Measurements from ENCODE around the gene LIFR.

Gene LIFR, protein sequence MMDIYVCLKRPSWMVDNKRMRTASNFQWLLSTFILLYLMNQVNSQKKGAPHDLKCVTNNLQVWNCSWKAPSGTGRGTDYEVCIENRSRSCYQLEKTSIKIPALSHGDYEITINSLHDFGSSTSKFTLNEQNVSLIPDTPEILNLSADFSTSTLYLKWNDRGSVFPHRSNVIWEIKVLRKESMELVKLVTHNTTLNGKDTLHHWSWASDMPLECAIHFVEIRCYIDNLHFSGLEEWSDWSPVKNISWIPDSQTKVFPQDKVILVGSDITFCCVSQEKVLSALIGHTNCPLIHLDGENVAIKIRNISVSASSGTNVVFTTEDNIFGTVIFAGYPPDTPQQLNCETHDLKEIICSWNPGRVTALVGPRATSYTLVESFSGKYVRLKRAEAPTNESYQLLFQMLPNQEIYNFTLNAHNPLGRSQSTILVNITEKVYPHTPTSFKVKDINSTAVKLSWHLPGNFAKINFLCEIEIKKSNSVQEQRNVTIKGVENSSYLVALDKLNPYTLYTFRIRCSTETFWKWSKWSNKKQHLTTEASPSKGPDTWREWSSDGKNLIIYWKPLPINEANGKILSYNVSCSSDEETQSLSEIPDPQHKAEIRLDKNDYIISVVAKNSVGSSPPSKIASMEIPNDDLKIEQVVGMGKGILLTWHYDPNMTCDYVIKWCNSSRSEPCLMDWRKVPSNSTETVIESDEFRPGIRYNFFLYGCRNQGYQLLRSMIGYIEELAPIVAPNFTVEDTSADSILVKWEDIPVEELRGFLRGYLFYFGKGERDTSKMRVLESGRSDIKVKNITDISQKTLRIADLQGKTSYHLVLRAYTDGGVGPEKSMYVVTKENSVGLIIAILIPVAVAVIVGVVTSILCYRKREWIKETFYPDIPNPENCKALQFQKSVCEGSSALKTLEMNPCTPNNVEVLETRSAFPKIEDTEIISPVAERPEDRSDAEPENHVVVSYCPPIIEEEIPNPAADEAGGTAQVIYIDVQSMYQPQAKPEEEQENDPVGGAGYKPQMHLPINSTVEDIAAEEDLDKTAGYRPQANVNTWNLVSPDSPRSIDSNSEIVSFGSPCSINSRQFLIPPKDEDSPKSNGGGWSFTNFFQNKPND

DNA sequence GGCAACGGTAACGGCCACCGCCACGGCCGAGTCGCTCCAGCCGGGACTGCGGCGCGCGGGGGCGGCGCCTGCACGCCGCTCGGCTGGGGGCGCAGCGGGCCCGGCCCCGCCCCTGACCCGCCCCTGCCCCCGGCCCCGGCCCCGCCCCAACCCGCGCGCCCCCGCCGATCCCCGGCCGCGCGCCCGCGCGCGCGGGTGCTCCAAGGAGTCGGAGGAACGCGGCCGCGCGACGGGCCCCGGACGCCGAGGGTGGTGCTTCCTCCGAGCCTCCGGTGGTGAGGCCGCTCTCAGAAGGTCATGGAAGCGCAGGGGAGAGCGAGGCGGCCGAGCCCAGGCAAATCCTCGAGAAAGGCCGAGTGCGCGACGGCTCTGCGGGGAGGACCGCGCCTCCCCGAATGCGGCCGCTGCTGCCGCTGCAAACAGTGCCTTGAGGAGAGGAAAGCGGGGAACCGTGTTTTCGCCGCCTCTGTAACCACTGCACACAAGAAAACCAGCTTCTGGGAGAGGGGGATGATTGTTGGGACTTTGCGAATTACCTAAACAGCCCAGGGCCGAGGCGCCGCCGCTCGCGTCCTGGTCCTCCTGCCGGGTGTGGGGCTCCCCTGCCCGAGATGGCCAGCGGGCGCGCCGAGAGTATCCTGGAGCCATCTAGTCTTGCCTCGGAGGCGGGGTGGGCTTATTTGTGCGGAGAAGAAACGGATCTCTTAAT is at the start of gene LIFR:
TSS of gene LIFR (minus strand) at position 48 of the 709 bp plus-strand sequence. CDS start 25,999 bp downstream, outside the sequence.
- Histone ChIP-seq H3K4me1 (ENCODE audit: control insufficient read depth, insufficient read depth, low read length) (peaks cover 24% of the 10 kb centered on the region), H3K36me3 (ENCODE audit: control insufficient read depth in 2 of 2, insufficient read depth in 1 of 2, low read length in 2 of 2) (no peaks in the 10 kb centered on the region), H3K4me3 (ENCODE audit: low read depth, low read length) (peak within 1 kb of the TSS; percentile 91), H3K9me3 (ENCODE audit: control insufficient read depth, insufficient read depth, low read depth, low read length) (no peaks in the 10 kb centered on the region), H3K27ac (ENCODE audit: extremely low read depth, low read depth, low read length) (peak within 1 kb of the TSS; percentile 99)
- CTCF ChIA-PET, result interaction anchor here (0.6 to 5.2 kb wide), 7 partner anchors 10 to 252 kb away, joined by 3 to 44 read pairs (median 6); no protein-coding TSS in a partner anchor
- POLR2A ChIA-PET, result interaction anchor here (1.0 to 1.3 kb wide), 3 partner anchors 9 to 119 kb away, joined by 3 read pairs; no protein-coding TSS in a partner anchor
- TF ChIP-seq IKZF3 (tag by site-specific recombination; IDR thresholded peaks at IDR 0.05) (no peak), ZNF544 (tag by site-specific recombination; IDR thresholded peaks at IDR 0.05) (no peak), SP2 (tag by site-specific recombination; IDR thresholded peaks at IDR 0.05) (peak; percentile 7; the same call in 1 of the 2 replicates), KLF9 (tag by site-specific recombination; IDR thresholded peaks at IDR 0.05; ENCODE audit: low read depth) (peak; percentile 52; the same call in 1 of the 2 replicates), ZBTB8A (tag by site-specific recombination; IDR thresholded peaks at IDR 0.05) (peak; percentile 33), ZNF843 (tag by site-specific recombination; IDR thresholded peaks at IDR 0.05) (no peak), ZNF600 (tag by site-specific recombination; IDR thresholded peaks at IDR 0.05) (peak; percentile 85; the same call in 1 of the 2 replicates), ZNF610 (tag by site-specific recombination; IDR thresholded peaks at IDR 0.05; ENCODE audit: borderline replicate concordance) (peak; percentile 85), GLI2 (tag by site-specific recombination; IDR thresholded peaks at IDR 0.05; ENCODE audit: borderline replicate concordance, low read depth) (no peak), SP7 (tag by site-specific recombination; IDR thresholded peaks at IDR 0.05) (peak; percentile 72), ZNF2 (tag by site-specific recombination; IDR thresholded peaks at IDR 0.05) (peak; percentile 90; the same call in 1 of the 2 replicates), ZNF341 (tag by site-specific recombination; IDR thresholded peaks at IDR 0.05; ENCODE audit: low read depth) (peak; percentile 70), ZSCAN30 (tag by site-specific recombination; IDR thresholded peaks at IDR 0.05) (peak; percentile 98), ZNF23 (tag by site-specific recombination; IDR thresholded peaks at IDR 0.05; ENCODE audit: borderline replicate concordance) (no peak), GLIS1 (tag by site-specific recombination; IDR thresholded peaks at IDR 0.05) (peak; percentile 45; the same call in 1 of the 2 replicates), ZIC2 (tag by site-specific recombination; IDR thresholded peaks at IDR 0.05) (peak; percentile 60), MZF1 (tag by site-specific recombination; IDR thresholded peaks at IDR 0.05; ENCODE audit: borderline replicate concordance) (peak; percentile 53; the same call in 1 of the 2 replicates), KLF8 (tag by site-specific recombination; IDR thresholded peaks at IDR 0.05) (peak; percentile 7; the same call in 1 of the 2 replicates), ZNF621 (tag by site-specific recombination; IDR thresholded peaks at IDR 0.05) (no peak), ZFP41 (tag by site-specific recombination; IDR thresholded peaks at IDR 0.05; ENCODE audit: borderline replicate concordance) (no peak), ZBTB20 (tag by site-specific recombination; IDR thresholded peaks at IDR 0.05) (peak; percentile 79)
- TF ChIP-seq, protein P1, sequence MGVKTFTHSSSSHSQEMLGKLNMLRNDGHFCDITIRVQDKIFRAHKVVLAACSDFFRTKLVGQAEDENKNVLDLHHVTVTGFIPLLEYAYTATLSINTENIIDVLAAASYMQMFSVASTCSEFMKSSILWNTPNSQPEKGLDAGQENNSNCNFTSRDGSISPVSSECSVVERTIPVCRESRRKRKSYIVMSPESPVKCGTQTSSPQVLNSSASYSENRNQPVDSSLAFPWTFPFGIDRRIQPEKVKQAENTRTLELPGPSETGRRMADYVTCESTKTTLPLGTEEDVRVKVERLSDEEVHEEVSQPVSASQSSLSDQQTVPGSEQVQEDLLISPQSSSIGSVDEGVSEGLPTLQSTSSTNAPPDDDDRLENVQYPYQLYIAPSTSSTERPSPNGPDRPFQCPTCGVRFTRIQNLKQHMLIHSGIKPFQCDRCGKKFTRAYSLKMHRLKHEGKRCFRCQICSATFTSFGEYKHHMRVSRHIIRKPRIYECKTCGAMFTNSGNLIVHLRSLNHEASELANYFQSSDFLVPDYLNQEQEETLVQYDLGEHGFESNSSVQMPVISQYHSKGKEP (tag by site-specific recombination; IDR thresholded peaks at IDR 0.05), result peak; percentile 21; the same call in 1 of the 2 replicates
- TF ChIP-seq, protein P2, sequence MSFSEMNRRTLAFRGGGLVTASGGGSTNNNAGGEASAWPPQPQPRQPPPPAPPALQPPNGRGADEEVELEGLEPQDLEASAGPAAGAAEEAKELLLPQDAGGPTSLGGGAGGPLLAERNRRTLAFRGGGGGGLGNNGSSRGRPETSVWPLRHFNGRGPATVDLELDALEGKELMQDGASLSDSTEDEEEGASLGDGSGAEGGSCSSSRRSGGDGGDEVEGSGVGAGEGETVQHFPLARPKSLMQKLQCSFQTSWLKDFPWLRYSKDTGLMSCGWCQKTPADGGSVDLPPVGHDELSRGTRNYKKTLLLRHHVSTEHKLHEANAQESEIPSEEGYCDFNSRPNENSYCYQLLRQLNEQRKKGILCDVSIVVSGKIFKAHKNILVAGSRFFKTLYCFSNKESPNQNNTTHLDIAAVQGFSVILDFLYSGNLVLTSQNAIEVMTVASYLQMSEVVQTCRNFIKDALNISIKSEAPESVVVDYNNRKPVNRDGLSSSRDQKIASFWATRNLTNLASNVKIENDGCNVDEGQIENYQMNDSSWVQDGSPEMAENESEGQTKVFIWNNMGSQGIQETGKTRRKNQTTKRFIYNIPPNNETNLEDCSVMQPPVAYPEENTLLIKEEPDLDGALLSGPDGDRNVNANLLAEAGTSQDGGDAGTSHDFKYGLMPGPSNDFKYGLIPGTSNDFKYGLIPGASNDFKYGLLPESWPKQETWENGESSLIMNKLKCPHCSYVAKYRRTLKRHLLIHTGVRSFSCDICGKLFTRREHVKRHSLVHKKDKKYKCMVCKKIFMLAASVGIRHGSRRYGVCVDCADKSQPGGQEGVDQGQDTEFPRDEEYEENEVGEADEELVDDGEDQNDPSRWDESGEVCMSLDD (tag by site-specific recombination; IDR thresholded peaks at IDR 0.05), result peak; percentile 49; the same call in 1 of the 2 replicates
- TF ChIP-seq, protein P3, sequence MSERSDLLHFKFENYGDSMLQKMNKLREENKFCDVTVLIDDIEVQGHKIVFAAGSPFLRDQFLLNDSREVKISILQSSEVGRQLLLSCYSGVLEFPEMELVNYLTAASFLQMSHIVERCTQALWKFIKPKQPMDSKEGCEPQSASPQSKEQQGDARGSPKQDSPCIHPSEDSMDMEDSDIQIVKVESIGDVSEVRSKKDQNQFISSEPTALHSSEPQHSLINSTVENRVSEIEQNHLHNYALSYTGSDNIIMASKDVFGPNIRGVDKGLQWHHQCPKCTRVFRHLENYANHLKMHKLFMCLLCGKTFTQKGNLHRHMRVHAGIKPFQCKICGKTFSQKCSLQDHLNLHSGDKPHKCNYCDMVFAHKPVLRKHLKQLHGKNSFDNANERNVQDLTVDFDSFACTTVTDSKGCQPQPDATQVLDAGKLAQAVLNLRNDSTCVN (tag by site-specific recombination; optimal IDR thresholded peaks at IDR 0.05), result peak; percentile 96
